ENCODE data around the gene LARGE1. TPM values are rescaled to one million over a fixed set of nuclear protein-coding genes. Genes with fewer than 3 reads are reported as not detected.
A peak's percentile ranks its signal among the peaks of the same experiment; 100 is the strongest.

LARGE1 gene
- total and polyA plus RNA-seq, 2 of the 13 experiments (the other 11 are each of a cell fraction or from before 2014, with no cell fraction given) = 8.4 to 11.0 TPM

DNA sequence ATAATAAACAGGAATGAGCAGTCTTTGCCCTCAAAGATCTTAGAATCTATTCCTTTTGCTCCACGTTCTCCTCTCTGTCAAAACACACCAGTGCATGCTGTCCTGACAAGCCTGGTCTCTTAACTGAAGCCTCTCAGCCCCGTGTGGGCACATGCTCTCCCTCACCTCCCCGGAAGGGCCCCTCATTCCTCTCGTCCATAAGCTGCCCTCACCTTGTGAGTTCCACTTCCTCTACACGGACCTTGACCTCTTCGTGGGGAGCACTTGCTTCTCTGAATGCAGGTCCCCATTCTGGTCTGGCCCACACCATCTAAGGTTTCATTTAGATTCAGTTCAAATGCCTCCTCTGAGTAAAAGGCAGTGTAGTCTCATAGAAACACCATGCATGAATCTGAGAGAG is 449.8 kb downstream of the LARGE1 start (continued):
- TF ChIP-seq, protein P1, sequence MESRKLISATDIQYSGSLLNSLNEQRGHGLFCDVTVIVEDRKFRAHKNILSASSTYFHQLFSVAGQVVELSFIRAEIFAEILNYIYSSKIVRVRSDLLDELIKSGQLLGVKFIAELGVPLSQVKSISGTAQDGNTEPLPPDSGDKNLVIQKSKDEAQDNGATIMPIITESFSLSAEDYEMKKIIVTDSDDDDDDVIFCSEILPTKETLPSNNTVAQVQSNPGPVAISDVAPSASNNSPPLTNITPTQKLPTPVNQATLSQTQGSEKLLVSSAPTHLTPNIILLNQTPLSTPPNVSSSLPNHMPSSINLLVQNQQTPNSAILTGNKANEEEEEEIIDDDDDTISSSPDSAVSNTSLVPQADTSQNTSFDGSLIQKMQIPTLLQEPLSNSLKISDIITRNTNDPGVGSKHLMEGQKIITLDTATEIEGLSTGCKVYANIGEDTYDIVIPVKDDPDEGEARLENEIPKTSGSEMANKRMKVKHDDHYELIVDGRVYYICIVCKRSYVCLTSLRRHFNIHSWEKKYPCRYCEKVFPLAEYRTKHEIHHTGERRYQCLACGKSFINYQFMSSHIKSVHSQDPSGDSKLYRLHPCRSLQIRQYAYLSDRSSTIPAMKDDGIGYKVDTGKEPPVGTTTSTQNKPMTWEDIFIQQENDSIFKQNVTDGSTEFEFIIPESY (CRISPR knock-in tag; IDR thresholded peaks at IDR 0.05) = no peak
- TF ChIP-seq ZNF777 (CRISPR knock-in tag; IDR thresholded peaks at IDR 0.05) = no peak
- TF ChIP-seq IKZF4 (CRISPR knock-in tag; IDR thresholded peaks at IDR 0.05; ENCODE audit: borderline replicate concordance, low read depth, not compliant biosample characterization) = no peak
- TF ChIP-seq, protein P2, sequence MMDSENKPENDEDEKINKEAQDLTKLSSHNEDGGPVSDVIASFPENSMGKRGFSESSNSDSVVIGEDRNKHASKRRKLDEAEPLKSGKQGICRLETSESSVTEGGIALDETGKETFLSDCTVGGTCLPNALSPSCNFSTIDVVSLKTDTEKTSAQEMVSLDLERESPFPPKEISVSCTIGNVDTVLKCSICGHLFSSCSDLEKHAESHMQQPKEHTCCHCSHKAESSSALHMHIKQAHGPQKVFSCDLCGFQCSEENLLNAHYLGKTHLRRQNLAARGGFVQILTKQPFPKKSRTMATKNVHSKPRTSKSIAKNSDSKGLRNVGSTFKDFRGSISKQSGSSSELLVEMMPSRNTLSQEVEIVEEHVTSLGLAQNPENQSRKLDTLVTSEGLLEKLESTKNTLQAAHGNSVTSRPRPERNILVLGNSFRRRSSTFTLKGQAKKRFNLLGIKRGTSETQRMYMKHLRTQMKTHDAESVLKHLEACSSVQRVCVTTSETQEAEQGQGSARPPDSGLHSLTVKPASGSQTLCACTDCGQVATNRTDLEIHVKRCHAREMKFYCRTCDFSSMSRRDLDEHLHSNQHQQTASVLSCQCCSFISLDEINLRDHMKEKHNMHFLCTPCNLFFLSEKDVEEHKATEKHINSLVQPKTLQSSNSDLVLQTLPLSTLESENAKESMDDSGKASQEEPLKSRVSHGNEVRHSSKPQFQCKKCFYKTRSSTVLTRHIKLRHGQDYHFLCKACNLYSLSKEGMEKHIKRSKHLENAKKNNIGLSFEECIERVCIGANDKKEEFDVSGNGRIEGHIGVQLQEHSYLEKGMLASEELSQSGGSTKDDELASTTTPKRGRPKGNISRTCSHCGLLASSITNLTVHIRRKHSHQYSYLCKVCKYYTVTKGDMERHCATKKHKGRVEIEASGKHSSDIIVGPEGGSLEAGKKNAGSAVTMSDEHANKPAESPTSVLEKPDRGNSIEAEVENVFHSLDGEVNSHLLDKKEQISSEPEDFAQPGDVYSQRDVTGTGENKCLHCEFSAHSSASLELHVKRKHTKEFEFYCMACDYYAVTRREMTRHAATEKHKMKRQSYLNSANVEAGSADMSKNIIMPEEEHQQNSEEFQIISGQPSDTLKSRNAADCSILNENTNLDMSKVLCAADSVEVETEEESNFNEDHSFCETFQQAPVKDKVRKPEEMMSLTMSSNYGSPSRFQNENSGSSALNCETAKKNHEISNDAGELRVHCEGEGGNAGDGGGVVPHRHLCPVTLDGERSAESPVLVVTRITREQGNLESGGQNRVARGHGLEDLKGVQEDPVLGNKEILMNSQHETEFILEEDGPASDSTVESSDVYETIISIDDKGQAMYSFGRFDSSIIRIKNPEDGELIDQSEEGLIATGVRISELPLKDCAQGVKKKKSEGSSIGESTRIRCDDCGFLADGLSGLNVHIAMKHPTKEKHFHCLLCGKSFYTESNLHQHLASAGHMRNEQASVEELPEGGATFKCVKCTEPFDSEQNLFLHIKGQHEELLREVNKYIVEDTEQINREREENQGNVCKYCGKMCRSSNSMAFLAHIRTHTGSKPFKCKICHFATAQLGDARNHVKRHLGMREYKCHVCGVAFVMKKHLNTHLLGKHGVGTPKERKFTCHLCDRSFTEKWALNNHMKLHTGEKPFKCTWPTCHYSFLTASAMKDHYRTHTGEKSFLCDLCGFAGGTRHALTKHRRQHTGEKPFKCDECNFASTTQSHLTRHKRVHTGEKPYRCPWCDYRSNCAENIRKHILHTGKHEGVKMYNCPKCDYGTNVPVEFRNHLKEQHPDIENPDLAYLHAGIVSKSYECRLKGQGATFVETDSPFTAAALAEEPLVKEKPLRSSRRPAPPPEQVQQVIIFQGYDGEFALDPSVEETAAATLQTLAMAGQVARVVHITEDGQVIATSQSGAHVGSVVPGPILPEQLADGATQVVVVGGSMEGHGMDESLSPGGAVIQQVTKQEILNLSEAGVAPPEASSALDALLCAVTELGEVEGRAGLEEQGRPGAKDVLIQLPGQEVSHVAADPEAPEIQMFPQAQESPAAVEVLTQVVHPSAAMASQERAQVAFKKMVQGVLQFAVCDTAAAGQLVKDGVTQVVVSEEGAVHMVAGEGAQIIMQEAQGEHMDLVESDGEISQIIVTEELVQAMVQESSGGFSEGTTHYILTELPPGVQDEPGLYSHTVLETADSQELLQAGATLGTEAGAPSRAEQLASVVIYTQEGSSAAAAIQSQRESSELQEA (CRISPR knock-in tag; IDR thresholded peaks at IDR 0.05; ENCODE audit: not compliant biosample characterization) = no peak
- TF ChIP-seq ZNF773 (CRISPR knock-in tag; IDR thresholded peaks at IDR 0.05; ENCODE audit: borderline replicate concordance) = no peak
- TF ChIP-seq, protein P3, sequence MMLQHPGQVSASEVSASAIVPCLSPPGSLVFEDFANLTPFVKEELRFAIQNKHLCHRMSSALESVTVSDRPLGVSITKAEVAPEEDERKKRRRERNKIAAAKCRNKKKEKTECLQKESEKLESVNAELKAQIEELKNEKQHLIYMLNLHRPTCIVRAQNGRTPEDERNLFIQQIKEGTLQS (CRISPR knock-in tag; IDR thresholded peaks at IDR 0.05) = no peak
- TF ChIP-seq, protein P4, sequence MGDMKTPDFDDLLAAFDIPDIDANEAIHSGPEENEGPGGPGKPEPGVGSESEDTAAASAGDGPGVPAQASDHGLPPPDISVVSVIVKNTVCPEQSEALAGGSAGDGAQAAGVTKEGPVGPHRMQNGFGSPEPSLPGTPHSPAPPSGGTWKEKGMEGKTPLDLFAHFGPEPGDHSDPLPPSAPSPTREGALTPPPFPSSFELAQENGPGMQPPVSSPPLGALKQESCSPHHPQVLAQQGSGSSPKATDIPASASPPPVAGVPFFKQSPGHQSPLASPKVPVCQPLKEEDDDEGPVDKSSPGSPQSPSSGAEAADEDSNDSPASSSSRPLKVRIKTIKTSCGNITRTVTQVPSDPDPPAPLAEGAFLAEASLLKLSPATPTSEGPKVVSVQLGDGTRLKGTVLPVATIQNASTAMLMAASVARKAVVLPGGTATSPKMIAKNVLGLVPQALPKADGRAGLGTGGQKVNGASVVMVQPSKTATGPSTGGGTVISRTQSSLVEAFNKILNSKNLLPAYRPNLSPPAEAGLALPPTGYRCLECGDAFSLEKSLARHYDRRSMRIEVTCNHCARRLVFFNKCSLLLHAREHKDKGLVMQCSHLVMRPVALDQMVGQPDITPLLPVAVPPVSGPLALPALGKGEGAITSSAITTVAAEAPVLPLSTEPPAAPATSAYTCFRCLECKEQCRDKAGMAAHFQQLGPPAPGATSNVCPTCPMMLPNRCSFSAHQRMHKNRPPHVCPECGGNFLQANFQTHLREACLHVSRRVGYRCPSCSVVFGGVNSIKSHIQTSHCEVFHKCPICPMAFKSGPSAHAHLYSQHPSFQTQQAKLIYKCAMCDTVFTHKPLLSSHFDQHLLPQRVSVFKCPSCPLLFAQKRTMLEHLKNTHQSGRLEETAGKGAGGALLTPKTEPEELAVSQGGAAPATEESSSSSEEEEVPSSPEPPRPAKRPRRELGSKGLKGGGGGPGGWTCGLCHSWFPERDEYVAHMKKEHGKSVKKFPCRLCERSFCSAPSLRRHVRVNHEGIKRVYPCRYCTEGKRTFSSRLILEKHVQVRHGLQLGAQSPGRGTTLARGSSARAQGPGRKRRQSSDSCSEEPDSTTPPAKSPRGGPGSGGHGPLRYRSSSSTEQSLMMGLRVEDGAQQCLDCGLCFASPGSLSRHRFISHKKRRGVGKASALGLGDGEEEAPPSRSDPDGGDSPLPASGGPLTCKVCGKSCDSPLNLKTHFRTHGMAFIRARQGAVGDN (CRISPR knock-in tag; IDR thresholded peaks at IDR 0.05) = peak; percentile 73
- TF ChIP-seq NFE2 (CRISPR knock-in tag; IDR thresholded peaks at IDR 0.05) = no peak
- TF ChIP-seq, protein P5, sequence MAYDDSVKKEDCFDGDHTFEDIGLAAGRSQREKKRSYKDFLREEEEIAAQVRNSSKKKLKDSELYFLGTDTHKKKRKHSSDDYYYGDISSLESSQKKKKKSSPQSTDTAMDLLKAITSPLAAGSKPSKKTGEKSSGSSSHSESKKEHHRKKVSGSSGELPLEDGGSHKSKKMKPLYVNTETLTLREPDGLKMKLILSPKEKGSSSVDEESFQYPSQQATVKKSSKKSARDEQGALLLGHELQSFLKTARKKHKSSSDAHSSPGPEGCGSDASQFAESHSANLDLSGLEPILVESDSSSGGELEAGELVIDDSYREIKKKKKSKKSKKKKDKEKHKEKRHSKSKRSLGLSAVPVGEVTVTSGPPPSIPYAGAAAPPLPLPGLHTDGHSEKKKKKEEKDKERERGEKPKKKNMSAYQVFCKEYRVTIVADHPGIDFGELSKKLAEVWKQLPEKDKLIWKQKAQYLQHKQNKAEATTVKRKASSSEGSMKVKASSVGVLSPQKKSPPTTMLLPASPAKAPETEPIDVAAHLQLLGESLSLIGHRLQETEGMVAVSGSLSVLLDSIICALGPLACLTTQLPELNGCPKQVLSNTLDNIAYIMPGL (CRISPR knock-in tag; IDR thresholded peaks at IDR 0.05; ENCODE audit: borderline replicate concordance in 1 of 2, low read depth in 1 of 2) = no peak
- no peak for TF ChIP-seq KLF12 (CRISPR knock-in tag; IDR thresholded peaks at IDR 0.05; ENCODE audit: borderline replicate concordance)
- no peak for TF ChIP-seq ZNF282 (IDR thresholded peaks at IDR 0.05; ENCODE audit: partially characterized antibody)
- no peak for TF ChIP-seq ZNF235 (CRISPR knock-in tag; IDR thresholded peaks at IDR 0.05; ENCODE audit: borderline replicate concordance)
